OCI-LY1 (cell line): Measurements from ENCODE around the gene IQUB.

Experiments used
- EZH2 ChIP-seq: fragments of 200-600 bp; sonication (generic), shearing (Covaris generic); IDR thresholded peaks from 2 replicates; pipeline ENCODE4 v1.8.0; 2017; ENCODE audit warnings: borderline replicate concordance, mixed run types, mild to moderate bottlenecking, antibody characterized with exemption, low read length, moderate library complexity, mixed read lengths
- TF ChIP-seq, protein P1 (sequence below): fragments of 200-600 bp; sonication (generic), shearing (Covaris generic); IDR thresholded peaks from 2 replicates; pipeline ENCODE4 v1.5.1; 2017; ENCODE audit warnings: mild to moderate bottlenecking, antibody characterized with exemption, low read length, moderate library complexity, mixed read lengths

DNA sequence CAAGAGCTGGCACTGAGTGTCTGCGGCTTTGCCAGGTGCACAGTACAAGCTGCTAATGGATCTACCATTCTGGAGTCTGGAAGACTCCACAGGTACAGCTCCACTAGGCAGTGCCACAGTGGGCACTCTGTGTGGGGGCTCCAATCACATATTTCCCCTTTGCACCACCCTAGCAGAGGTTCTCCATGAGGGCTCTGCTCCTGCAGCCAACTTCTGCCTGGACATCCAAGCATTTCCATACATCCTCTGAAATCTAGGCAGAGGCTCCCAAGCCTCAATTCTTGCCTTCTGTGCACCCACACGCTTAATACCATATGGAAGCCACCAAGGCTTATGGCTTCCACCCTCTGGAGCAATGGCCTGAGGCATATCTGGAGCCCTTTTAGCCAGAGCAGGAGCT is 29.2 kb downstream of the IQUB start:
- TF ChIP-seq, protein P1, sequence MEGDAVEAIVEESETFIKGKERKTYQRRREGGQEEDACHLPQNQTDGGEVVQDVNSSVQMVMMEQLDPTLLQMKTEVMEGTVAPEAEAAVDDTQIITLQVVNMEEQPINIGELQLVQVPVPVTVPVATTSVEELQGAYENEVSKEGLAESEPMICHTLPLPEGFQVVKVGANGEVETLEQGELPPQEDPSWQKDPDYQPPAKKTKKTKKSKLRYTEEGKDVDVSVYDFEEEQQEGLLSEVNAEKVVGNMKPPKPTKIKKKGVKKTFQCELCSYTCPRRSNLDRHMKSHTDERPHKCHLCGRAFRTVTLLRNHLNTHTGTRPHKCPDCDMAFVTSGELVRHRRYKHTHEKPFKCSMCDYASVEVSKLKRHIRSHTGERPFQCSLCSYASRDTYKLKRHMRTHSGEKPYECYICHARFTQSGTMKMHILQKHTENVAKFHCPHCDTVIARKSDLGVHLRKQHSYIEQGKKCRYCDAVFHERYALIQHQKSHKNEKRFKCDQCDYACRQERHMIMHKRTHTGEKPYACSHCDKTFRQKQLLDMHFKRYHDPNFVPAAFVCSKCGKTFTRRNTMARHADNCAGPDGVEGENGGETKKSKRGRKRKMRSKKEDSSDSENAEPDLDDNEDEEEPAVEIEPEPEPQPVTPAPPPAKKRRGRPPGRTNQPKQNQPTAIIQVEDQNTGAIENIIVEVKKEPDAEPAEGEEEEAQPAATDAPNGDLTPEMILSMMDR = no peak
- no peak for TF ChIP-seq EZH2
